ENCODE results near the gene CACNA2D1. TPM values are rescaled to one million over a fixed set of nuclear protein-coding genes. Genes with fewer than 3 reads are reported as not detected.

The CACNA2D1 gene
- total RNA-seq, 1 experiment from 2014 or later, result 36.2 TPM

DNA sequence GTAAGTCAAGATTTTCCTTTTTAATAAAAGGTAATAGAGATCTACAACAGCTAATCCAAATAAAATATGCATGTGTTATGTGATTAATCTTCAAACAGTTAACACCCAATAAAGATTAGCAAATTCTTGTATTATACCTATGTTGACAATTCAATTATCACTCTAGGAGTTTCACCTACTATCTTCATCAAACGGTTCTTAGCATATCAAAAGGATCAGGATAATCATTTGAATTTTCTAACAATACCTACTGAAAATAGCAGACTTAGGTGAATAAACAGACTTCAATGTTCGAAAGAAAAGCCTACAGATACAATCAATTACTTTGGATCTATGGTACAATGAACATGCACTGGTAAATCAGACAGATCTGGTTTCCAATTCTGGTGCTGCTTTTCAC, 268.3 kb downstream of the CACNA2D1 start:
- Histone ChIP-seq H2BK15ac (ENCODE audit: low read depth, low read length) (no peak overlapping the region), H2AFZ (ENCODE audit: low read length) (no peak overlapping the region), H3K18ac (ENCODE audit: insufficient read length, low read depth, low read length) (no peak overlapping the region), H4K91ac (ENCODE audit: insufficient read length, low read depth, low read length) (no peak overlapping the region), H2BK12ac (ENCODE audit: insufficient read length, low read depth, low read length) (no peak overlapping the region), H3K4me1 (ENCODE audit: insufficient read depth, low read length) (no peaks in the 10 kb centered on the region; the same call in 1 of the 2 replicates), H3K9me3 (ENCODE audit: control insufficient read depth, low read depth, low read length) (no peaks in the 10 kb centered on the region), H3K4me2 (ENCODE audit: insufficient read depth, insufficient read length, low read length) (no peak overlapping the region), H2BK120ac (ENCODE audit: low read depth, low read length, poor library complexity, severe bottlenecking) (no peak overlapping the region), H3K27me3 (ENCODE audit: insufficient read depth, low read length) (no peaks in the 10 kb centered on the region), H3K79me1 (ENCODE audit: insufficient read depth, low read depth, low read length, poor library complexity, severe bottlenecking) (no peaks in the 10 kb centered on the region), H3K27ac (ENCODE audit: insufficient read length, low read depth, low read length) (no peak overlapping the region), H2BK20ac (ENCODE audit: low read depth, low read length, poor library complexity, severe bottlenecking) (no peak overlapping the region), H3K23me2 (ENCODE audit: insufficient read length, low read depth, low read length, poor library complexity, severe bottlenecking) (no peaks in the 10 kb centered on the region), H3K56ac (ENCODE audit: insufficient read length, low read depth, low read length) (no peak overlapping the region), H4K20me1 (ENCODE audit: control insufficient read depth, insufficient read depth, insufficient read length) (no peaks in the 10 kb centered on the region), H3K23ac (ENCODE audit: insufficient read length, low read depth, low read length) (no peak overlapping the region), H3K4ac (ENCODE audit: low read depth, low read length) (no peak overlapping the region), H3K14ac (ENCODE audit: insufficient read depth, low read length) (no peak overlapping the region), H4K8ac (replicated peaks; ENCODE audit: insufficient read length, low read depth, low read length) (no peak overlapping the region), H2BK5ac (ENCODE audit: insufficient read length, low read length) (no peak overlapping the region), H3T11ph (ENCODE audit: low read length) (no peak overlapping the region), H2AK5ac (ENCODE audit: insufficient read length, low read length) (no peak overlapping the region), H4K5ac (ENCODE audit: insufficient read length, low read depth, low read length) (no peak overlapping the region), H3K79me2 (ENCODE audit: insufficient read depth, low read length) (no peaks in the 10 kb centered on the region), H3K9ac (ENCODE audit: extremely low read depth, insufficient read length, low read length) (no peak overlapping the region)
- Mint-ChIP-seq H3K27ac (peak overlapping the region in 2 of 3 experiments; percentile 38 to 58; a peak in 3 of 7 replicates), H3K4me1 (peaks cover 42 to 57% of the 10 kb centered on the region in 2 experiments), H3K27me3 (ENCODE audit: low read depth) (no peaks in the 10 kb centered on the region), H3K9me3 (no peaks in the 10 kb centered on the region), H3K36me3 (ENCODE audit: insufficient read depth in 1 of 3, low read depth in 3 of 3) (no peaks in the 10 kb centered on the region), H3K4me3 (no peak overlapping the region)
- TF ChIP-seq CTCF (conservative IDR thresholded peaks at IDR 0.05), result no peak
- no CpG with 5 or more reads among the region's 2 CpGs for WGBS (ENCODE audit: extremely low coverage, insufficient read length, low lambda C conversion rate)
- no peak for DNase-seq
